Prostate gland (tissue), 2 donors: ENCODE measurements around the gene TNFAIP8. TPM values are rescaled to one million over a fixed set of nuclear protein-coding genes. Genes with fewer than 3 reads are reported as not detected.

Source experiments
- DNase-seq: peaks from one replicate; pipeline ENCODE4 v3.0.0-alpha.2; 2019; ENCODE audit warnings: low spot score
- H3K27ac ChIP-seq, 2 donors: fragments of 200-600 bp; sonication (generic); 2 replicates each; pipeline ENCODE4 v1.5.1; 2017 to 2019
- H3K27me3 ChIP-seq: fragments of 200-600 bp; sonication (generic); replicated peaks from 2 replicates; pipeline ENCODE4 v1.5.1; 2019; ENCODE audit not compliant: insufficient read depth
- H3K36me3 ChIP-seq, 2 donors: fragments of 200-600 bp; sonication (generic); 1 replicate in 1 of 2; 2 replicates in 1 of 2; pipeline versions ENCODE4 v1.5.1 to v1.8.1; 2017 to 2019
- H3K4me1 ChIP-seq: fragments of 200-600 bp; sonication (generic); replicated peaks from 2 replicates; pipeline ENCODE4 v1.5.1; 2019
- H3K4me3 ChIP-seq, 2 donors: fragments of 200-600 bp; sonication (generic); 2 replicates each; pipeline ENCODE4 v1.5.1; 2017 to 2019
- H3K9me3 ChIP-seq: fragments of 200-600 bp; sonication (generic); 2 replicates; pipeline ENCODE4 v1.5.1; 2017
- POLR2A ChIP-seq: fragments of 450-650 bp; IDR thresholded peaks from one replicate; pipeline ENCODE4 v1.6.1; 2016; ENCODE audit warnings: antibody characterized with exemption, mild to moderate bottlenecking
- POLR2AphosphoS5 ChIP-seq: sonication (generic); formaldehyde crosslinking; IDR thresholded peaks from one replicate; pipeline ENCODE4 v1.6.1; 2017; ENCODE audit warnings: antibody characterized with exemption
- WGBS: methylation state at CpG from one replicate; pipeline ENCODE4 v1.1.5; 2018; 5-methylcytosine and 5-hydroxymethylcytosine counted together
- intact Hi-C: fragments of 100-400 bp; cut with DNase I; formaldehyde crosslinking; loops from one replicate; pipeline ENCODE4 v1.14.2; 2022
- total RNA-seq, 2 donors: library from RNA; depleted of rRNA; stranded (reverse); fragments of >200 nt; gene quantifications; one replicate each; pipeline ENCODE4 v1.1.0, GENCODE V29; 2016
- TF ChIP-seq, protein P1 (sequence below), 4 experiments: fragments of 200-600 bp in 2 of 4; fragments of 450-650 bp in 2 of 4; sonication (generic) in 2 of 4; IDR thresholded peaks; 1 replicate in 3 of 4; 2 replicates in 1 of 4; pipeline ENCODE4 v1.5.1; 2016 to 2019; ENCODE audit warnings: antibody characterized with exemption in 4 of 4, mild to moderate bottlenecking in 2 of 4, moderate library complexity in 2 of 4

Gene TNFAIP8
- total RNA-seq, 2 donors from 2014 or later: 21.6 to 40.0 TPM

DNA sequence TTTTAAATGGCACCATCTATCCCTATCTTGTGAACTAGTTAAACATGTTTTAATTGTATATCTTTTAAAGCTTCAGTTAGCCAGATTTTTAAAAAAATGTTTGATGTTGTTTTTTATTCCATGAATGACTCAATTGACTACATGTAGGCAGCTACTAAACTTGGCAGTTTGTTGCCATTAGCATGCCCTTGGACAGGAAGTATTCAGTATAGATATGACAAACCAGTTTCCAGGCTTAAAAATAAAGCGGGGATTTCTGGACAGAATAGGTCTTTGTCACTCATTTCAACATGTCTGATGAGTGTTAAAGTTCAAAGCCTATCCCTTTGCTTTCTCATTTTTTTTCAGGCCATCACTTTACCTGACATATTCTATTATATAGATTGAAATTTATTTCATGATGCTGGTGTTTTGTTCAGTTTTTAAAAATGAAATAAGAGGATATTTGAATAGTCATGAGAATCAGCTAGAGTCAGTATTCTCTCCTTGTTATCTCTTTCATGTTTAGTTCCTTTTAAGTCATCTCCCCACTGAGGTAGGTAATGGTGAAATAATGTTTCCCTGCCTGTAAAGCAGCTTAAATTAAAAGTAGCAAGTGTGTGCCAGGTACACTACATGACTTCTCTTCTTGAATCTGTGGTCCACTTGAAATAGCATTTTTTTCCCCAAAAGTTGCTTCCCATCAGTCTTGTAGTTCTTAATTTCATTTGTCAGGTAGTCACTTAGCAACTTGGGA, 11.9 kb downstream of the TNFAIP8 start:
- no peaks in the 10 kb centered on the region for H3K9me3 ChIP-seq
- no peak for DNase-seq
- 48% methylated on average over 1 of the region's 1 CpG for WGBS
- intact Hi-C loops: no loop called here
- no peak overlapping the region for H3K27ac ChIP-seq
- no peaks in the 10 kb centered on the region for H3K27me3 ChIP-seq
- no peaks in the 10 kb centered on the region for H3K36me3 ChIP-seq
- H3K4me1 ChIP-seq: no peaks in the 10 kb centered on the region
- TF ChIP-seq POLR2A (no peak), POLR2AphosphoS5 (no peak)
- TF ChIP-seq, protein P1, sequence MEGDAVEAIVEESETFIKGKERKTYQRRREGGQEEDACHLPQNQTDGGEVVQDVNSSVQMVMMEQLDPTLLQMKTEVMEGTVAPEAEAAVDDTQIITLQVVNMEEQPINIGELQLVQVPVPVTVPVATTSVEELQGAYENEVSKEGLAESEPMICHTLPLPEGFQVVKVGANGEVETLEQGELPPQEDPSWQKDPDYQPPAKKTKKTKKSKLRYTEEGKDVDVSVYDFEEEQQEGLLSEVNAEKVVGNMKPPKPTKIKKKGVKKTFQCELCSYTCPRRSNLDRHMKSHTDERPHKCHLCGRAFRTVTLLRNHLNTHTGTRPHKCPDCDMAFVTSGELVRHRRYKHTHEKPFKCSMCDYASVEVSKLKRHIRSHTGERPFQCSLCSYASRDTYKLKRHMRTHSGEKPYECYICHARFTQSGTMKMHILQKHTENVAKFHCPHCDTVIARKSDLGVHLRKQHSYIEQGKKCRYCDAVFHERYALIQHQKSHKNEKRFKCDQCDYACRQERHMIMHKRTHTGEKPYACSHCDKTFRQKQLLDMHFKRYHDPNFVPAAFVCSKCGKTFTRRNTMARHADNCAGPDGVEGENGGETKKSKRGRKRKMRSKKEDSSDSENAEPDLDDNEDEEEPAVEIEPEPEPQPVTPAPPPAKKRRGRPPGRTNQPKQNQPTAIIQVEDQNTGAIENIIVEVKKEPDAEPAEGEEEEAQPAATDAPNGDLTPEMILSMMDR (IDR thresholded peaks at IDR 0.05): no peak
- H3K4me3 ChIP-seq: no peak overlapping the region

- intact Hi-C loops: no loop called here
- no peak overlapping the region for H3K4me3 ChIP-seq
- H3K27me3 ChIP-seq: no peaks in the 10 kb centered on the region
- H3K27ac ChIP-seq: no peak overlapping the region
- H3K36me3 ChIP-seq: no peaks in the 10 kb centered on the region
- H3K4me1 ChIP-seq: no peaks in the 10 kb centered on the region
- DNase-seq: no peak
- 53% methylated on average over 4 of the region's 4 CpGs for WGBS
- H3K9me3 ChIP-seq: no peaks in the 10 kb centered on the region
- TF ChIP-seq POLR2AphosphoS5 (no peak), POLR2A (no peak)
- TF ChIP-seq, protein P1 (IDR thresholded peaks at IDR 0.05): no peak
Observed at GRCh38 chr5:119368238-119368630, 12.4 kb downstream of the TNFAIP8 start.

DNA sequence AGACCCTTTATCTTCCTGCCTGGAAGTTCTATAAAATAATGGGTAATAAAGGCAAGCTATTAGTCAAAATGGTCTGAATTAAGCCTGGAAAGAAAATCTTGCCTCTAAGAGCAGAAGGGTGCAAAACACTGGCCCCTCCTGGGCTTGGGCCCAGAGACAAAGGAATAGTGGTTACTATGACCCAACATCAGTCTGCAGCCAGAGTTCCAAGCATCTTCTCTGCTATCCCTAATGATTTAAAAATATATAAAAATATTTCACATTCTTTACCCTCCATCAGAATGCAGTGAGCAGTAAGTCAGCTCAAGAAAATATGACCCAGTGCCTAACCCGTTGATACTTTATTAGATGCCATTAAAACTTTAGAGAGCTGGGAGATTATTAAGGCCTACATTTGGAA, 14.7 kb downstream of the TNFAIP8 start:
- Histone ChIP-seq H3K9me3 (no peaks in the 10 kb centered on the region), H3K4me1 (no peaks in the 10 kb centered on the region), H3K4me3 (no peak overlapping the region), H3K27me3 (no peaks in the 10 kb centered on the region), H3K27ac (no peak overlapping the region), H3K36me3 (no peaks in the 10 kb centered on the region)
- no peak for DNase-seq
- 35% methylated on average over 1 of the region's 1 CpG for WGBS
- TF ChIP-seq POLR2A: no peak
- TF ChIP-seq, protein P1 (IDR thresholded peaks at IDR 0.05): no peak
- TF ChIP-seq POLR2AphosphoS5: no peak
- intact Hi-C loops: no loop called here

DNA sequence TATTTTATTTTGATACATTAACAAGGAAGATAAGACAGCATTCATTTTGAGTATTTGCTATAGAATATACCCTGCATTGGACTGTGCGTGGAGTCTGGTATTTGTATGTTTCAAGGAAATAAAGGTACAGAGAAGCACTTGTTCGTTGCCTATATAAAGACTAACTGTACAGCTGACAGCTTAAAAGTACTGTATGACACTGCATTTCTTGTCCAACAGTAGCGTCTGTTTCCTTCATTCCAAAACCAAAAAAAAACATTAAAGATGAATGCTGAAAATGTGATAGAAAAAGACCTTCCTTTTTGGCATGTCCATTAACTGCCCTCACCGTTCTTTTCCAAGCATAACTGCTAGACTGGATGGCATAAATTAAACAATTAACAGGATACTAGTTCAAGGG, 15.3 kb downstream of the TNFAIP8 start:
- 67% methylated on average over 4 of the region's 4 CpGs for WGBS
- intact Hi-C loops: no loop called here
- no peaks in the 10 kb centered on the region for H3K9me3 ChIP-seq
- no peak for DNase-seq
- no peaks in the 10 kb centered on the region for H3K4me1 ChIP-seq
- H3K36me3 ChIP-seq: no peaks in the 10 kb centered on the region
- TF ChIP-seq POLR2A: no peak
- no peak for TF ChIP-seq POLR2AphosphoS5
- TF ChIP-seq, protein P1 (IDR thresholded peaks at IDR 0.05): no peak
- H3K27me3 ChIP-seq: no peaks in the 10 kb centered on the region
- no peak overlapping the region for H3K27ac ChIP-seq
- no peak overlapping the region for H3K4me3 ChIP-seq

GRCh38 chr5:119373449-119373858, 17.6 kb downstream of the TNFAIP8 start:
- intact Hi-C loops: no loop called here

More at GRCh38 chr5:119373449-119373858, 17.6 kb downstream of the TNFAIP8 start:
- no peaks in the 10 kb centered on the region for H3K36me3 ChIP-seq
- no peaks in the 10 kb centered on the region for H3K4me1 ChIP-seq
- no peak overlapping the region for H3K4me3 ChIP-seq
- TF ChIP-seq, protein P1 (IDR thresholded peaks at IDR 0.05): no peak
- TF ChIP-seq POLR2AphosphoS5: no peak
- no peak for TF ChIP-seq POLR2A
- 94% methylated on average over 4 of the region's 4 CpGs for WGBS
- H3K27me3 ChIP-seq: no peaks in the 10 kb centered on the region
- H3K9me3 ChIP-seq: no peaks in the 10 kb centered on the region
- no peak for DNase-seq
- no peak overlapping the region for H3K27ac ChIP-seq
